HG03025 (cell line): ENCODE data around the gene HOXD4.

Experiments used
- ATAC-seq: cut with Tn5 transposase; IDR thresholded peaks from one replicate; pipeline ENCODE4 v1.9.1; 2021; ENCODE audit warnings: mild to moderate bottlenecking, moderate library complexity; ENCODE audit not compliant: unreplicated experiment, low FRiP score

The HOXD4 gene

GRCh38 chr2:176186024-176186423 is 34.7 kb downstream of the HOXD4 start:
- no peak for ATAC-seq

- no peak for ATAC-seq
Observed at GRCh38 chr2:176187200-176187898, 36.0 kb downstream of the HOXD4 start.

GRCh38 chr2:176187899-176188773 is 36.8 kb downstream of the HOXD4 start, which contains the start of gene HOXD1:
TSS of gene HOXD1 (plus strand) at chr2:176188668. CDS start at chr2:176188802, 134 bp downstream.
- no peak for ATAC-seq

GRCh38 chr2:176188774-176189680 is 37.7 kb downstream of the HOXD4 start:
- no peak for ATAC-seq

GRCh38 chr2:176189681-176190641 is 38.6 kb downstream of the HOXD4 start:
- no peak for ATAC-seq

- ATAC-seq, result no peak
Observed at GRCh38 chr2:176192351-176192750, 41.0 kb downstream of the HOXD4 start.

GRCh38 chr2:176193048-176193447 is 41.7 kb downstream of the HOXD4 start:
- ATAC-seq, result no peak

GRCh38 chr2:176199902-176200301 is 48.6 kb downstream of the HOXD4 start:
- no peak for ATAC-seq

GRCh38 chr2:176200971-176201370 is 49.6 kb downstream of the HOXD4 start:
- ATAC-seq, result no peak

- ATAC-seq, result no peak
Observed at GRCh38 chr2:176202491-176202890, 51.1 kb downstream of the HOXD4 start.
